ENCODE results near the gene TNRC6C.

GRCh38 chr17:78034429-78035091 is 76.1 kb downstream of the TNRC6C start:
- TF ChIP-seq, protein P1, sequence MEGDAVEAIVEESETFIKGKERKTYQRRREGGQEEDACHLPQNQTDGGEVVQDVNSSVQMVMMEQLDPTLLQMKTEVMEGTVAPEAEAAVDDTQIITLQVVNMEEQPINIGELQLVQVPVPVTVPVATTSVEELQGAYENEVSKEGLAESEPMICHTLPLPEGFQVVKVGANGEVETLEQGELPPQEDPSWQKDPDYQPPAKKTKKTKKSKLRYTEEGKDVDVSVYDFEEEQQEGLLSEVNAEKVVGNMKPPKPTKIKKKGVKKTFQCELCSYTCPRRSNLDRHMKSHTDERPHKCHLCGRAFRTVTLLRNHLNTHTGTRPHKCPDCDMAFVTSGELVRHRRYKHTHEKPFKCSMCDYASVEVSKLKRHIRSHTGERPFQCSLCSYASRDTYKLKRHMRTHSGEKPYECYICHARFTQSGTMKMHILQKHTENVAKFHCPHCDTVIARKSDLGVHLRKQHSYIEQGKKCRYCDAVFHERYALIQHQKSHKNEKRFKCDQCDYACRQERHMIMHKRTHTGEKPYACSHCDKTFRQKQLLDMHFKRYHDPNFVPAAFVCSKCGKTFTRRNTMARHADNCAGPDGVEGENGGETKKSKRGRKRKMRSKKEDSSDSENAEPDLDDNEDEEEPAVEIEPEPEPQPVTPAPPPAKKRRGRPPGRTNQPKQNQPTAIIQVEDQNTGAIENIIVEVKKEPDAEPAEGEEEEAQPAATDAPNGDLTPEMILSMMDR (IDR thresholded peaks at IDR 0.05; ENCODE audit: low read depth, low read length), result no peak
- no peak for TF ChIP-seq POLR2A (IDR thresholded peaks at IDR 0.05; ENCODE audit: extremely low read depth, insufficient read length)
- TF ChIP-seq, protein P2, sequence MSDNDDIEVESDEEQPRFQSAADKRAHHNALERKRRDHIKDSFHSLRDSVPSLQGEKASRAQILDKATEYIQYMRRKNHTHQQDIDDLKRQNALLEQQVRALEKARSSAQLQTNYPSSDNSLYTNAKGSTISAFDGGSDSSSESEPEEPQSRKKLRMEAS (IDR thresholded peaks at IDR 0.05; ENCODE audit: low read depth, low read length), result no peak

All from NB4 (cell line).